ENCODE data around the gene CNTN4.

The CNTN4 gene

DNA sequence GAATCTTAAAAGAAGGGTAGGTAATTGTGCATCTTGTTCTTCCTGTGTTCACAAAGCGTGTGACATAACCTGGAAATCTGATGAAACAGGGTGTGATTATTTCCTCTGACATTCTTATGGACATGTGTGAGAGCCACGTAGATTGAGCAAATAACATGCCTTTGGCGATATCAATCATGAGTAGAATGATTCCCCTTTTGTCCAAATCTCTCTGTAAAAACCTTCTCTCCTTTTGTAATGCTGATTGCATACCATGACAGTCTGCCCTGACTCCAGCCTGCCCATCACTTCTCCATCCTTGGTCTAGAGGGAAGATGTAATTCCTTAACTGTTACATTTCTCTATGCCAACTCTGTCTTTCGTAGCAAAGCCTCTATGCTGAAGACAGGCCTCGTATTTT, 896.5 kb downstream of the CNTN4 start:
- DNase-seq, result no peak

DNA sequence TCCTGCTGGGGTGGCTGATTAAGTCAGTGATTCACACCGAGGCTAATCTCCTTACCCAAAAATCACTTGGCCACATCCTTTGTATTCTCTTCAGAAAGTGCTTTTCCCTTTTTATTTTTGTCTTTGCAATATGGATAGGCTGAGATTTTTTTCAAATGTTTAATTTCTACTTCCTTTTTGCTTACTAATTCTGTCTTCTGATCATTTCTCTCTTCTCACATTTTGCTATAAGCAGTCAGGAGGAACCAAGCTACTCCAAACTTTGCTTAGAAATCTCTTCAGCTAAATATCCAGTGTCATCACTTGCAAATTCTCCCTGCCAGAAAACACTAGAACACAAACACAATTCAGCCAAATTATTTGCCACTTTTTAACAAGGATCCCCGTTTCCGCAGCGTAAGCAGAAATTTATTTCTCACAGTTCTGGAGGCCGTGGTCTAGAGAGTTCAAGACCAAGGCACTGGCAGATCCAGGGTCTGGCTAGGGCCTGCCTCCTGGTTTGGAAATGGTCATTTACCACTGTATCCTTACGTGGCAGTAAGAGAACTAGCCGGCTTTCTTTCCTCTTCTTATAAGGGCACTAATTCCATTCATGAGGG, 906.6 kb downstream of the CNTN4 start:
- DNase-seq, result no peak

DNA sequence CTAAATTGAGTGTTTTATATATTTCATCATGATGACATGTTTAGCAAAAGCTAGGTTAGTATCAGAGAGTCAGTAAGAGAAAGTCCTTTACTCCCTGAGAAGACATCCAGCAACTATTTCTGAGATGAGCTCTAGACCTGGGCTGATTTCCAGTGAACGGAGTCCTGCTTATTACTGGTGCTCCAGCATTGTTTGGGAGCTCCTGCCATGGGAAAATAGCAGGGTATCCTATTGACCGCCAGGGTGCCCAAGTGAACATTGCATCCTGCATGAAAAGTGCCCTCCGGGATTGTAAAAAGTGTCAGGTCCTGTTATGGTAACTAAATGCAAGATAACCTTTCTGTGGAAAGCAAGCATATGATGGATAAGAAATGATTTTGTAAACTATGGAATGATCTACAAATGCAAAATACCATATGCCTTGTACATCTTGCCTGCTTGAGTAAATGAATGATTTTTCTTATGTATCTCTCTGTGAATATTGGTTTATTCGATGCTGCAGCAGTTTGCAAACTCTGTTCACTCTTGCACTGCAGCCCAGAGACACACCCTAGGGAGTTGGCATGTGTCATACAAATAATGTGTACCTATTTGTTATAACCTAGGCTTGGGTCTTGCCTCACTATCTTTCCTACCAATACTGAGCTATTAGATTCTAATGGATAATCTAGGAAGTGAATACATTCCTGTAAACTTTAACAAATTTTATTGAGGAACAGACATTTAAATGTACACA, 914.8 kb downstream of the CNTN4 start:
- DNase-seq, result no peak

DNA sequence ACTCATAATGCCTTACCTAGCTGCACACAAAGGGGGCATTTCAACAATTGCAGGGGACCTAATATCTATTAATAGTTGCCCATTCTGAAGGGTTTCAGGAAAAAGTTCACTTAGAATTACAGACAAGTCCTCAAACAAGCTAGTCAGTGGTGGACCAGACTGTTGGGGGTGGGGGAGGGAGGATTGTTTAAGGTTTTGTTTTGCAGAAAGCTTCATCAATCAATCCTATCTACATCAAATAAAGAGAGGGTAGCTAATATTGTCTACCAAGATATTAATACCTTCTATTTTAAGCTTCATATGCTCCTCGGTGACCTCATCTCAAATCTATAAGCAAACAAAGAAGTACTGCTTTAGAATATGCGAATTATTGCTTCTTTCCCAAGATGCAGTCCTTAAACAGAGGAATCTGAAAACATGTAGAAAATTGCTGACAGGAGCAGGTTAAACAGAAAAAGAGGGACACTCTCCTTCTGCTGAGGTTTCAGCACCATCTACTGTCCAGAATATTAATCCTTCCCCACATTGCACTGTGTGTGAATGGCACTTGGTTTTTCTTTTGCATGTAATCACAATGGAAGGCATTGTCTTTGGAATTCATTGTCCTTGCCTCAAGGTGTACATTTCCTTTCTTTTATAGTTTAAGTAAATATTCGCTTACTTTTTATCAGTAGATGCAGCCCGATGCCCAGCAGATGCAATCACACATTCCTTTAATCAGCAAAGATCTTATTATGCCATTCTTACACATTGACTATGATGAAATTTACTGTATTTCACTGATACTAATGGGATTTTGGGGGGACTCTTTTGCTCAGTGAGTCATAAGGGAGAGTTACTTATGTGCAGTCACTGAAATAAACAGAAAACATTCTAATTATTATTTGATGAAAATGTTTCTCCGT, 916.8 kb downstream of the CNTN4 start:
- no peak for DNase-seq

DNA sequence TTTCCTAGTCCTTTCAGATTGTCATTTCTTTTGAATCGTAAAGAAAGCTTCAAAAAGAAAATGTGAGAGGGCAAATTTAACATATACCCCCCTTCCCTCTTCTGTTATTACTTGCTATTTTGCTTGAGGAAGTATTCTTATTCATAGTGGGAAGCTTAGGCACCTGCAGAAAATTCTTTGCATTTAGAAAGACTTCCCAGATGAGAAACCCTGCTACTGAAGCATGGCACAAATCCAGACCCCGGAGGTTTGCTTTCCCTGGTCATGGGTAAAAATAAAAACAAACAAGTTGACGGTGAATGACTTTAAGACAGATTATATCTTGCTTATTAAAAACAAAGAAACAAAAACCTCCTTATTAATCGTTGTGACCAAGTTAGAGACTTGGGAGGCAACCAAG, 917.6 kb downstream of the CNTN4 start:
- DNase-seq, result no peak

DNA sequence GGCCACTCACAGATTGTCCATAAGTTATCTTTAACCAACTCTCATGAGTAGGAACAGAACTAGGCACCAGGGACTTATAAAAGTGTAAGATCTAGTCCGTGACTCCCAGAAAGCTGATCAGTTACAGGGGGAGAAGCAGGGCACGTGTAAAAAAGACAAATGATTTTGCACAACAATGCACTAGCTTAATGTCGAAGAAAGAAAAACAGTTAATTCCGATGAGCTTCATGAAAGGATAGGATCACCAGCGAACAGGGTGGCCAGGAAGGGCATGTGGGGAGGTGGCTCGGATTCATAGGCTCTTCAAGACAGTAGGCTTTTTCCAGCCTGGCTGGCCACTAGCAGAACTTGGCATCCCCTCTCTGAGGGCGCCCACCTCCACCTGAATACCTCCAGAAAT, 921.5 kb downstream of the CNTN4 start:
- no peak for DNase-seq

DNA sequence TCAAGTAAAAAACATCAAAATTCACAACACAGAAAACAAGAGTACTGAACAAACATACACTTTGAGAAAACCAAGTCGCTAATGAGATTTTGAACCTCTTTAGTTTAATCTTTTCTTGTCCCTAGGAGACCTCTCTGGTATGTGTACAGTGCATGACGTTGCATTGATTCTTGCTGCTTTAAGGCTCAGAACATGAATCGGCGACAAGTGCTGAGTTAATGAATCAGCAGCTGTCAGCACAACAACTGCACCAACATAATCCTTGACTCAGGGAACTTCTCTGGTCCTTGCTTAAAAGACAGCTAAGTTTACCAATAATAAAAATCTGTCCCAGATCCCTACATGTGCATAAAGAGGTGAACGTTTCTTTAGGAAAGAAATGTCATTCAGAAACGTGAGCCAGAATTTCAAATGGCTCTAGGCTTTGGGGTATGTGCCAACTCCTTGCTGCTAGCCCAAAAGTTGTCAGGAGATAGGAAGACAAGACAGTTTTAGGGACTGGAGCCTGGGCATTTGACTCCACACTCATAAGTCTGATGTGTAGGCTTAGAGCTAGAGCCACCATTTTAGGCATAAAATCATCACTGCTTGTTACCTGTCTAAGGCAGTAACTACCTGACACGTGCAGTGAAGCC, 924.6 kb downstream of the CNTN4 start:
- no peak for DNase-seq

DNA sequence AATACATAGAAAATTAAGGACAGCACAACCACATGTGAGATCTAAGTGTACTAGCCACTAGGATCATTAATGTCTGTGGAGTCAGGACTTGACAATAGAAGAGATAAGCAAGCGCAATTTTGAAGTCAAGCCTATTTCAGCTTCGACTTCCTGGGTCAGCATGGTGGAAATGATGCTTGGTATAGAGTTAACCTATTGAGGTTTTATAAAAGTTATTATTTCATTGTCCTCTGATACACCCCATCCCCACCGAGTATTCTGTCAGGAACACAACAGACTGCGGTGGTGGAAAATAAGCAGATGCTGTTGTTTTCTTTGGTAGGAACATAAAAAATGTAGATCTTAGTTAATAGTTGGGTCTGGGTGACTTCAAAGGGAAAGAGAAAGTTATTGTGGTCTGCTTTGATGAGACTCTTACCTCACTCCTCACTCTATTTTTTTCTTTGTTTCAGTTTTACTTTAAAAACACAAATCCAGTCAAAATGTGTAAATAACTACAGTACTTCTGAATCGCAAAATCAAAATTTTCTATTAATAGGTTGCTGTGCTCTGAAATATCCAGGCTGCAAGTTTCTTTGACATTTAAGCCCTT, 929.4 kb downstream of the CNTN4 start:
- no peak for DNase-seq

DNA sequence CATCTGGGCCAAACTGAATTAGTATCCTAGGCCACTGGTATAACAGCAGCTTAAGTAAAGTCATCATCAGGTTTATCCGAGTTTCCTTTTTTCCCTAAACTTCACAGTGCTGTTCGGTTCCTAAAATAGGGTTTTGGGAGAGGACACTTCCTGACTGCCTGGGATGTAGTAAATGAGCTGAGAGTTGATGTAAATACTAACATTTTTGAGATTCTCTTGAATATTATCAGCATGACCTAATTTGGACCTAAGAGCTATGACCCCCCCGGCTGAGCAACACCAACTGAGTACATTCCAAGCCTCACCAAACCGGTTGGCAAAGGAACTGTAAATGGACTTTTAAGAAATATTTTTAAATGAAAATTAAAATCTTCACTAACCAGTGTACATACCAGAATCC, 932.7 kb downstream of the CNTN4 start:
- DNase-seq, result no peak

DNA sequence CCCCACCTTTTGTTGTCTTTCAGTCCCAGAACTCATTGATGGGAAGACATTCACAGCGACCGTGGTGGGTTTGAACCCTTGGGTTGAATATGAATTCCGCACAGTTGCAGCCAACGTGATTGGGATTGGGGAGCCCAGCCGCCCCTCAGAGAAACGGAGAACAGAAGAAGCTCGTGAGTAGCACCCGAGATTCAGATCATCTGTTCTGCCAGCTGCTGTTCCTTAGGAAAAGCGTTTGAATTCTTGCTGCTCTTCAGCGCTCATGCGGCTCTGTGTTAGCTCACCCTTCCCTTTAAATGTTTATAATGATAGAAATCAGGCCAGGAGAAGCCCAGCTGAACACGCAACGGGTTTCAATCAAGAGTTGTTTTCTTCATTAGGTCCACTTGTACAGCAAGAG, 938.5 kb downstream of the CNTN4 start:
- no peak for DNase-seq

DNA sequence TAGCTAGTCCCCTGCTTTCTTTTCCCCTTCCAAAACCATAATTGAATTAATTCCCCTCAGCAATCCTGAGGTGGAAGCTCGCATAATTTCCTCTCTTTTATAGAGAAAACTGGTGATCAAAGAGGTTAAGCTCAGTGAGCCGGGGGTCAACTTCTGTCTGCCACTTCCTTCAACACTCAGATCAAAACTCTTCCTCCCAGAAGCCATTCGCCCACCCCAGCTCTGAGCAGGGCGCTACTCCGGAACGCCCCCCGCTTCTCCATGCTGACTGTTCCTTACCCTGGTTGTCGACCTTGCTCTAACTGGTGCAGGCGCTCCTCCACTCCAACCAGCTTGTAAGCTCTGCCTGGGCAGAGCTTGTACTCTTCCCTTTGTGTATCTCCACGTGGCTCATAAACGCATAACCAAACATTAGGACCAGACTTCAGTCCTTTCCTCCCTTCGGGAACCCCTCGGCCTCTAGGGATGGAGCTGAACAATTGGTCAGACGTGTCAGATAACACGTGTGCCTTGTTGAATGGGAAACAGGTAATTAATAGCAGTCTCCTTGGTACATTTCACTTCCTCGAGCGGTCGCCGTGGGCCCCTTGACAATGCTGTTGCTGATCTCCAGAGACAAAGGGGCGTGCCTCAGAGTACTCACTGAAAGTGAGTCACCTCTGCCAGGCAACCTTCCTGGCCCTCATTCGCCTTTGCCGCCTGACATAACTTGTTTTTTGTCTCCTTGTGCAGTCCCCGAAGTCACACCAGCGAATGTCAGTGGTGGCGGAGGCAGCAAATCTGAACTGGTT, 939.7 kb downstream of the CNTN4 start:
- DNase-seq, result no peak

DNA sequence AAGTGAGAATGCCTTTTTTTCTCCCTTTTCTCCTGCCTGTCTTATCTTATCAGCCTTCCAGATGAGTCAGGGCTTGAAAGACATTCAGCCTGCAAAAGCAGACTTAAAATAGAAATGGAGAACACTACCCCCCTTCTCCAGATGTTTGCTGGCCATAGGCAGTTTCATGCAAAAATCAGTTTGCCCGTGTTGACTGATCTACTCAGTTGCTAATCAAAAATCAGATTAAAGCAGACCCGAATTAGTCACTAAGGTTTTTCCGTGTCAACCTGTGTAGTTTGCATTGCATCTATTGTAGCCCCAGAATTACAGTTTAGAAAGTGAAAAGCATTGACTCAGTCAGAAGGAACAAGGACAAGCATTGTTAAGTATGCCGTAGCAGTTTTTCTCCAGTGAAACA, 955.3 kb downstream of the CNTN4 start:
- DNase-seq, result no peak

DNA sequence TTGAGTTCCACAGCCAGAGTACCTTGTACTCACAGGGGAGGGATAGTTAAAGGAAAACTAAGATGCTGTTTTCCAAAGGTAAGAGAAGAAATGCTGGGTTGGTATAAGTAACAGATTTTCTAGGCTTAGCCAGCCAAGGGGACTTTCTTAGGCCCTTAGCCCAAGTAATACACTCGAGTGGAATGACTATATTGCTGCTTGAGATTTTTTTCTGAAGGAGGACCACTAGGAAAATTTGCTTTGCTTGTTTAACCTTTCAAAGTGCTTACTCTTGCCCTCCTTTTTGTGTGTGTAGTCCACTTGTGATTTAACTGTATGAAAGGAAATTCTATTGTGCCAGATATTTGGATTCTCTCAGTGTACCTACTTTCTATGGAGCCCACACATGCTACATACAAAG, 961.0 kb downstream of the CNTN4 start:
- DNase-seq, result no peak

DNA sequence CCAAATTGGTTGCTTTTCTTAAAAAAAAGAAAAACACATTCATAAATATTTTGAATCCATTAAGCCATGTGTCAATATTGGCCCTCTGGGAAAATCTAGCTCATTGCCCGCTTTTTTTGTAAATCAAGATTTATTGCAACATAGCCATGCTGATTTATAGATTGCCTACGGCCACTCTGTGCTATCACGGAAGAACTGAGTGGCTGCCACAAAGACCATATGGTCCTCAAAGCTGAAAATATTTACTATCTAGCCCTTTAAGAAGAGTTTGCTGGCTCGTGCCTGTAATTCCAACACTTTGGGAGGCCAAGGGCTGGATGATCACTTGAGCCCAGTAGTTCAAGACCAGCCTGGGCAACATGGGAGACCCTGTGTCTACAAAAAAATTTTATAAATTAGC, 965.6 kb downstream of the CNTN4 start:
- no peak for DNase-seq

DNA sequence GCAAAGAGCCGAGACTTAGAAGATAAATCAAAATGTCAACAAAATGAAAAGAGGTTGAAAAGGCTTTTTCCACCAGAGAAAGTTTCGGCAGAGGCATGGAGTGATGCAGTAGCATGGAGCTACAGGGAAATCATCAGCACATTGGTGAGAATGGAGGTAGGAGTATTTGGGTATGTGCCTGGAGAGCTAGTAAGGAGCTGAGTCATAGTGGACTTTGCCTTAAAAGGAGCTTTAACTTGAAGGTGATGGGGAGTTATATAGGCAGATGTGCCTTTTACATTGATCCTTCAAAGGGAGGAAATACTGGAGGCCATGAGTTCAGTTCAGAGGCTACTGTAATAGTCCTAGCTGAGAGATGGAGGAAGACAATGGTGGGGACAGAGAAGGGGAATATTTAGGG, 967.2 kb downstream of the CNTN4 start:
- DNase-seq, result no peak

DNA sequence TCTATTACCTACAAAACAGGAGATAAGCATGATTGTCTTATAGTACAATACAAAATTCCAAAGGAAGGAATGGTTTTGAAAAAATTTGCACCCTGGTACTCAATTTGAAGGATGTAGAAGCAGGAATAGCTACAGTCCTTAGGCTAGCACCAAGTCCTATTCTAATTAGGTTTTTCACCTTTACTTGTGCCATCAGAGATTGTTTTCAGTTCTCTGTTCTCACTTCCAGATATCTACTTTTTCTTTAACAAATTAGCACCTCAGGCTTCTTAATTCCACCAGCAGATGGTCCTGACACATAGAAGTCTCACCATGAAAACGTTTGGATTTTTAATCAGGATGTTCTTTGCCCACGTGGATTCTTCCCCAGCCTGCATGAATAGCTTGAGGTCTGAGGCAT, 967.7 kb downstream of the CNTN4 start:
- no peak for DNase-seq

DNA sequence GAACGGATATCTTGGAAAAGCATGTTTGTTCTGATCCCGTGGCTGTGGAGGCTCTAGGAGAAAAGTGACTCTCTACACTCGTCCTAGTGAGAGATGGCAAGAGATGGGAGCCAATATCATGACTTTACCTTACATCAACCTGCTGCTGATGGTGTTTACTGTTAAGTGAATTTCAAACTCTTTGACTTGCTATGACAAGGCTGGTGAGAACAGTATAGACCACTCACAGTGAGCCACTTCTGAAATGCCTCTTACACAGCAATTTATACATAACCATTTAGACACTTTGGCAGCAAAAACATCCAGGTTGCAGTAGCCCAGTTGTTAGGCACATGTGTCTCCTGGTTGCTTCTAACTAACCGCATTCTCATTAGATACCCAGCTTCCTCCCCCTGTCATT, 968.2 kb downstream of the CNTN4 start:
- DNase-seq, result no peak

DNA sequence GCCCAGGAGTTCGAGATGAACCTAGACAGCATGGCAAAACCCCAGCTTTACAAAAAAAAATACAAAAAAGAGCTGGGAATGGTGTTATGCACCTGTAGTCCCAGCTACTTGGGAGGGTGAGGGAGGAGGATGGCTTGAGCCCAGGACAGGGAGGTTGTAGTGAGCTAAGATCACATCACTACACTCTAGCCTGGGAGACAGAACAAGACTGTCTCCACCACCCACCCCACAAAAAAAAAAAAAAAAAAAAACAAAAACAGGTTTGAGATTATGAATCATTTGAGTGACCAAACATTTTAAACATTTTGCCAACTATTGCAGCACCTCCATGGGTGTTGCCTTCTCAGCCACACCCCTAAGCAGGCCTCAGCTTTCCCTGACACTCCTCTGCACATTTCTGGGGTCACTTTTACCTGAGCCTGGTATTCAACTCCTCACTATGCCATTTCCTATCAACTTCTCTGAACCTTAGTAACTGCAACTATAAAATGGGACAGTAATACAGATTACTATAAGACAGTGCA, 969.8 kb downstream of the CNTN4 start:
- DNase-seq, result no peak

DNA sequence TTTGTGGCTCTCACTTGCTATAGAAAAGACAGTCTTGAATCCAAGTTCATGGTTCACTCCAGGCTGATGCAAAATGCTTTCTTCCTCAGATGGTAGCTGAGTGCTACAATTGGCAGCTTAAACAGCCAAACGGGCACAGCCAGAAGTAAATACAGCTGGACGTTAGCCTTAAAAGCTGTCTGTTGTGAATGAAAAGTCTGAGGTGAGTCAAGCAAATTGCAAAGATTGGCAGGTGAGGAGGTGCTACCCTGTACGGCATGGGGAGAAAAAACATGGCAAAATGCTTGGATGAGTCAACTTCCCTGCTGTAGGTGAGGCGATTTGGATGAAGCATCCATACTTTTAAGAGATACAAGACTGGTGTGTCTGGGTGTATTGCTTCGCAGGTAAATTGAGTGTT, 971.1 kb downstream of the CNTN4 start:
- no peak for DNase-seq

DNA sequence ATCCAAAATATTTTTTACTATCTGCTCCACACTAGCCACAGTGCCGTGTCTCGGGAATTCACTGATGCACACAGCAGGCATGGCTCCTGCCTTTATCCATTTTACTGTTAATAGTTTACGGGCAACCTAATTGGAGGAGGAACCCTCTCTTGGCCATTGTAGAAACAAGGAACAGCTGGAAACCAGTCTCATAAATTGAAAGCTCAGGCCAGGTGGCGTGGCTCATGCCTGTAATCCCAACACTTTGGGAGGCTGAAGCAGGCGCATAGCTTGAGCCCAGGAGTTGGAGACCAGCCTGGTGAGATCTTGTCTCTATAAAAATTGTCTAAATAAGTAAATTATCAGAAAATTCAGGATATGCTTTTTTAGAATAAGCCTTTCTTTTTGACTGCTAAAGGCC, 972.5 kb downstream of the CNTN4 start:
- DNase-seq, result no peak

DNA sequence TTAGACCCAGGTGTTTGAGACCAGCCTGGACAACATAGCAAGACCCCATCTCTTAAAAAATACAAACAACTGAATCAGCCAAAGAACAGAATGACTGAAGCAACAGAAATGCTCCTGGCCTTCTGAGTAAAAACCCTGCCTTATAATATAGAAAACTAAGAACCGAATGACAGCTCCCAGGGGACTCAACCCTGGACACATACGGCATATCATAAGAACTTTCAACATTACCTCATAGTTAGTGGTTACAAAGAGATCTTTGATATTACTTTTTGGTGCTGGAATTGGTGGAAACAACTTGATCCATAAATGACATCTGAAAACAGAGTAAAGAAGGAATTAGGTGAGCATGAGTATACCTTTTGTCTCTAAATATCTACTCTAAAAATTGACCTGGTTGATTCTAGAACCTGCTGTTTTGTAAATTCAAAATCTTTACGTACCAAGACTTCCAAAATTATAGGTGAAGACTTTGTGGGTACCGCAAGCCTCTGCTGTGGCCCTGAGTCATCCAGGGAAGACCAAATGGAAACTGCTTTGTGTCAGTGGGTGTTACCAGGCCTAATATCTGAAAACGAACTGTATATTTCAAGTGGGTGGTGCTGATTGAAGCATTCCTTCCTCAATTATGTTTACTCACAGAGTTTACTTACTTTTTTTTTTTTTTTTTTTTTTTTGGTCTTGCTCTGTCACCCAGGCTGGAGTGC, 976.0 kb downstream of the CNTN4 start:
- DNase-seq, result no peak
